DLD1 (cell line): ENCODE results near the gene FAM3A.
"Not testable (repeated sequence)": the region's sequence is repeated elsewhere in the genome, so short reads cannot be mapped to it uniquely, and the experiment has no call there.

Experiments used
- in situ Hi-C: cut with HindIII; loops from 2 replicates; pipeline ENCODE4 v1.10.0; 2017; ENCODE audit warnings: low sequenced_read_pairs

FAM3A gene, protein sequence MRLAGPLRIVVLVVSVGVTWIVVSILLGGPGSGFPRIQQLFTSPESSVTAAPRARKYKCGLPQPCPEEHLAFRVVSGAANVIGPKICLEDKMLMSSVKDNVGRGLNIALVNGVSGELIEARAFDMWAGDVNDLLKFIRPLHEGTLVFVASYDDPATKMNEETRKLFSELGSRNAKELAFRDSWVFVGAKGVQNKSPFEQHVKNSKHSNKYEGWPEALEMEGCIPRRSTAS

GRCh38 chrX:154515966-154516655, at the start of gene FAM3A:
Gene FAM3A (minus strand): TSS chrX:154516232. CDS start chrX:154515772, 460 bp downstream.
- in situ Hi-C loops: no loop called here

- in situ Hi-C loops: not testable (repeated sequence)
Measured at GRCh38 chrX:154562295-154562694, 46.3 kb upstream of the FAM3A start.

- in situ Hi-C loops: not testable (repeated sequence)
Measured at GRCh38 chrX:154560326-154560725, 44.3 kb upstream of the FAM3A start.

DNA sequence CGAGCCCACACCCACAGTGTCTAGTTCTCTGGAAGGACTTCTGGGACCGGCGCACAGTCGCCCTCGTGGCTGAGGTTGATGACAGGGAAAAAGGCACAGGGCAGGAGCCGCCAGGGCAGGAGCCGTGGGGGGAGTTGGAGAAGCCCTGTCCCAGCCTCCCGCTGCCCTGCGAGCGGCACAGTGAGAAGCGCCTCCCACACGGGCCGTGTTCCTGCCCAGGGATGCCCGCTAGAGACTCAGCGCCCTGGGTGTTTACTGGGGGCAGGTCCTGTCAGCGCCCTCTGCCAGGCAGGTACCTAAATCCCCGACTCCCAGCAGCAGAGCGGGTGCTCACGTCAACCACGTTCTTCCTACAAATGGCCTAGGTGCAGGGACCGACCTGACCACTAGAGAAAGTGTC, 42.9 kb upstream of the FAM3A start:
- in situ Hi-C loops: not testable (repeated sequence)

DNA sequence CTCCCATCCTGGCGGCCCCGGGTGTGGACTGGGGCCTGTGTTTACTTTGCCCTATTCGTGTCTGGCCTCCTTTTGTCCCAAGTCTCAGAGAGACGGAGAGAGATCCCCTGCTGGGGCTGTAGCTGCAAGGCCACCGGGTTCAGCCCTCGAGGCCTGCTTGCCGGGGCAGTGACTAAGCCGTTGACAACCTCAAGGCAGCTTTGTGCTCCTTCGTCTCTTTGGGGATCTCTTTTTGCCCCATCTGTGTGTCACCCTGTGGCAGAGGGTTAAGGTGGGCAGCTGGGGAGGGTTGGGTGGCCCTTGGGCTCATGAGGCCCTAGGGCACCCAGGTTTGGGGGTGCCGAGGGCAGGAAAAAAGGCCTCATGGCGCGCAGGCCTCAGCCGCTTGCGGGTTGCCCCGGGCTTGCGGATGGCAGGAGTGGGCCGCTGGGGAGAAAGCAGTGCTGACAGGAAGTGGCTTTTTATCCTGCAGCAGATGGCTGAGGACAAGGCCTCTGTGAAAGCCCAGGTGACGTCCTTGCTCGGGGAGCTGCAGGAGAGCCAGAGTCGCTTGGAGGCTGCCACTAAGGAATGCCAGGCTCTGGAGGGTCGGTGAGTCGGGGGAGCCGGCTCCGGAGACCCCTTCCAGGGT, 42.1 kb upstream of the FAM3A start:
- in situ Hi-C loops: not testable (repeated sequence)

DNA sequence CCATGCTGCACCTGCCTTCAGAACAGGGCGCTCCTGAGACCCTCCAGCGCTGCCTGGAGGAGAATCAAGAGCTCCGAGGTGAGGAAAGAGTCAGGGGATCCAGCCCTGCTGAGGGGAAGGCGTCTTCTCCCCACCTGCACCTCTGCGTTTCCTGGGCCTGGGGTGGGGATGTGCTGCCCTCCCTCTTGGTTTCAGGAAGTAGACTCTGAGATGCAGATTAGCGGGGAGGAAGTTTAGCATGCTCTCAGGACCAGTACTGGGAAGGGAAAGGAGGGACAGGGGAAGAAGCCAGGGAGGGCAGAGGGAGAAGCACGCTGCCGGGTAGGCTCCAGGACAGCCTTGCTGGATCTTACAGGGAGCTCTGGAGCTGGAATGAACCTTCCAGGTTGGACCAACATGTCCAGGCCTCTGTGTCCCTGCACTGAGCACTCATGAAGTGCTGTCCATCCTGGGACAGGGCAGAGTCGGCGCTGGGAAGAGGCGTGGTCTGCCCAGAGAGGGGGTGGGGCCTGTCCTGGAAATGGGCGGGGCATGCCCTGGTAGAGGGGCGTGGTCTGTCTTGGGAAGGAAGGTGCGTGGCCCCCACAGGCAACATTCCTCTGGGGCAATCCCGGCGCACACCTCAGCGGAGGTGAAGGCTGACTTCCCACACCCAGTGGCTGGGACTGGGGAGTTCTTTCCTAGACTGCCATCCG, 36.2 kb upstream of the FAM3A start:
- in situ Hi-C loops: not testable (repeated sequence)

- in situ Hi-C loops: no loop called here
Measured at GRCh38 chrX:154549766-154550165, 33.7 kb upstream of the FAM3A start.

DNA sequence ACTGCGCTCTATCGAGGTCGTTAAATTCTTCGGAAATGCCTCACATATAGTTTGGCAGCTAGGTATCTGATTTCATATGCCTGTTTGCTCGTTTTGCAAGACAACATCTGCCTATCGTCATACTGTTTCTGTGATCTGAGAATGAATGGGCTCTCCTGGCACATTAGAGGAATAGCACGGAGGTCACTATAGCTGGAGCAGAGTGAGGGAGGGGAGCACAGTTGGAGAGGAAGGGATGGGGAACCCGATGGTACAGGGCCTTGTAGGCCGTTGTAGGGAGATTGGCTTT, 31.9 kb upstream of the FAM3A start:
- in situ Hi-C loops: no loop called here

DNA sequence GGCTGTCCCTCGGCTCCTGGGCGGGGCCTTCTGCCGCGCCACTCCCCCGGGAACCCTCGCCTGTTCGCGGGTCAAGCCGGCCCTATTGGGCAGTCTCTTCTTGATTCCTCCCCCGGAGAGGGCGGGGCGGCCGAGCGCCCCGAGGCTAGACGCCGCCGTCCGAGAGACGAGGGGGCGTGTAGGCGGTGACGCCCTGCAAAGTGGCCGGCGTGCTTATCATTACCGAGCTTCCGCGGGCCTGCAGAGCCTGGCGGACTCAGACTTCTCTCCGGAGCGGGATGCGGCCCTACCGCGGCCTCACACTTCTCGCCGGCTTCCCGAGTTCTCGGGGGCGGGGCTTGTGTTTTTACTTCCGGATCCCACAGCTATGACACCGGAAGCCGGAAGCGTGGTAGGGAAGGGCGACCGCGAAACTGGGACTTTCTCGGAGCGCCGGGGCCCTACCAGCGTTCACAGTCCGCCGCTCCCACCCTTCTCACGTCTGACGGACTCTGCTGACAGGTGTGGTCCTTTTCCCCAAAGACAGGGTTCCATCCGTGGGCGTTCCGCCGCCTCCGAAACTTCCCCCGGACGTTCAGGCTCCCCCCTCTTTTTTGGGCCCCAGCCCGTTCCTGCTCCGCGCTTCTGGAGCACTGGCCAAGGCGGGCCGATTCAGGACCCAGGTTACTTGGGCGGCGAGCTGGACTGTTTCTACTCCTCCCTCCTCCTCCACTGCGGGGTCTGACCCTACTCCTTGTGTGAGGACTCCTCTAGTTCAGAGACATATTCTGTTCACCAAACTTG, 31.4 kb upstream of the FAM3A start, which contains the start of gene IKBKG:
TSS of gene IKBKG (plus strand) at position 376 of the 783 bp plus-strand sequence. CDS start 4,383 bp downstream, outside the sequence.
- in situ Hi-C loops: no loop called here

GRCh38 chrX:154546354-154547244, 30.6 kb upstream of the FAM3A start, which contains the start of gene G6PD:
Gene G6PD (minus strand): TSS chrX:154546846. CDS start chrX:154546155, 691 bp downstream.
- in situ Hi-C loops: no loop called here

DNA sequence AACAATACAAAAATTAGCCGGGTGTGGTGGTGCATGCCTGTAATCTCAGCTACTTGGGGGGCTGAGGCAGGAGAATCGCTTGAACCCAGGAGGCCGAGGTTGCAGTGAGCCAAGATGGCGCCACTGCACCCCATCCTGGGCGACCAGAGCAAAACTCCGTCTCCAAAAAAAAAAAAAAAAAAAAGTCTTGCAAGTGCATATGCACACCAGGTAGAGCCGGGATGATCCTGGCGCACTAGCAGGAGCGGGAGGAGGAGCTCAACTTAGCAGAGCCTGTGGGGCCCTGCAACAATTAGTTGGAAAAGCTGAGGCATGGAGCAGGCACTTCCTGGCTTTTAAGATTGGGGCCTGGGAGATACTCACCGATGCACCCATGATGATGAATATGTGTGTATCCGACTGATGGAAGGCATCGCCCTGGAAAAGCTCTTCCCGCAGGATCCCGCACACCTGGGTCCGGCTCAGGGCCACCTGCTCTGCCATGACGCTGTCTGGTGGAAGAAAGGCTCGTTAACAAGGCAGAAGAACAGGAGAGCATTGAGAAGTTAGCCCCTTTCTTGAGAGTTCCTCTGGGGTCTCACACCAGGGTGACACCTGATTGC, 29.7 kb upstream of the FAM3A start:
- in situ Hi-C loops: no loop called here

DNA sequence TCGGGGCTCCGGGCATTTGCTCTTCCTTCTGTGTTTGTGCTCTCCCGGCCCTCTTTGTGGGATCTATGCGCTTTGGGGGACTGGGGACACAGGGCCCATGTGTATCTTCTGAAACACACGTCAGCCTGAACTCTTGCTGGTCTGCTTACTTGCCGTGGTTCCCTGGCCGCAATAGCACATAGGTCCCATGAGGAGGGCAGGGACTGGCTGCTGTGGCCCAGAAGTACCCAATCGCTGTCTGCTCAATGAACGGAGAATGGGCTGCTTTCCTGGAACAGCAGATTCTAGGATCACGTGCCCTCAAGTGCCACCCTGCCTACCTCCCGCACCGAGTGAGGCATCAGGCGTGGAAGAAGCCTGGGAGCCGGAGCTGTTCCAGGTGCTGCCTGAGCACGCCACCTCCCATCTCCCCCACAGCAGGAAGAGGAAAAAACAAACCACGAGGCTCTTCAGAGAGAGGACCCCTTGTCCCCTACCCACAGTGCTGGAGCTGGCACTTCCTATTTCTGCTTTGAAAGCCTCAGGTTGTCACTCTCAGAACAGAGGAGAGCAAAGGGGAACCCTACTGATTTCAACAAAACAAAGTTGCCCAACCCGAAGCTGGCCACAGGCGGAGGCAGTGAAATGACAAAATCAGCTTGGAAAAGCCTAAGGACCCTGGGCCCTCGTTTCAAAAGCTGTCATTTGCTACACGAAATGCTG, 26.8 kb upstream of the FAM3A start:
- in situ Hi-C loops: no loop called here

DNA sequence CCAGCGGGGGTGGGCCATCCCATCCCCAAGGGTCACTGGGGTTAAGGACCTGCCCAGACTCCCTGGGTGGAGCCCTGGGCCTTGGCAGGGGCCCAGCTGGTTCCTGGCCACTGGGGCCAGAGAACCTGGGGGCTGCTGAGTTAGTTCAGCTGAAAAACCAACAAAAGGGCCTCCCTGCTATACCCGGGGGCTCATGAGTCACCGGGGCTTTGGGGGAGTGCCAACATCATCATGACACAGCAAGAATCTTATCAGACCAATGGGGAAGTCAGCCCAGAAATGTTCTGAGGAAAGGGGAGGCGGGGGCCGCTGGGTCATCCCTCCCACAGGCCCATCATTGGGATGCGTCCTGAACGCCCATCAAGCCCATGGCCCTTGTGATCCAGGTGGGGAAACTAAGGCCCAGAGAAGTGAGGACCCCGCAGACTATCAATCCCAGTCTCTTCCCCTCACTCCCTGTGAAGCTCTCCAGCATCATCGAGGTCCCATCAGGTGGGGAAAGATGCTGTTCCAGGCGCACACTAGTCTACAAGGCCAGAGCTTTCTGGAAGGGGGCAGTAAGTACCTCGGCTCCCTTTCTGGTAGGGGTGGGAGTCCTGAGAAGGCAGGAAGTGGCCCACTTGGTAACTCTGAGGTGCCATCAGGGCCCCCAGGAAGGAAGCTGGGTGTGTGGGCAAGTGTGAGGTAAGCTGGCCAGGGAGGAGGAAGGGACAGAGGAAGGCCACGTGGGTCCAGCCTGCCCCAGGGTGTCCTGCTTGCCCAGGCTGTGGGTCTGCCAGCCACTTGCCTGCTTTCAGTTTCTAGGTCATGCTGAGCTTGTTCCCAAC, 26.1 kb upstream of the FAM3A start:
- in situ Hi-C loops: no loop called here

DNA sequence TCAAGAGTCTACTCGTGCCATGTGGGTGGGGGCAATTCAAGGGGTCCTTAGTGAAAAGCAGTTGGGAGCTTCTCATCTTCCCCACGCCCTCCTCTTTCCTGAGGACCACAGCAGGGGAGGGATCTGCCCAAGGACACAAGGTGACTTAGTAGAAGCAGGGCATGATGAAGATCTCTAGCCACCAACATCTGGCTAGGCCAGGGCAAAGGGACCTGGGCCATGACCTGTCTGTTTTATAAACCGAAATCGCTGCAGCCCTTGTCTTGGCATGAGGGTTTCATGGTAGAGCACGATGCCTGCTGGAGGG, 25.5 kb upstream of the FAM3A start:
- in situ Hi-C loops: no loop called here

- in situ Hi-C loops: no loop called here
Measured at GRCh38 chrX:154540897-154541535, 25.0 kb upstream of the FAM3A start.

GRCh38 chrX:154540365-154540764, 24.3 kb upstream of the FAM3A start:
- in situ Hi-C loops: not testable (repeated sequence)

DNA sequence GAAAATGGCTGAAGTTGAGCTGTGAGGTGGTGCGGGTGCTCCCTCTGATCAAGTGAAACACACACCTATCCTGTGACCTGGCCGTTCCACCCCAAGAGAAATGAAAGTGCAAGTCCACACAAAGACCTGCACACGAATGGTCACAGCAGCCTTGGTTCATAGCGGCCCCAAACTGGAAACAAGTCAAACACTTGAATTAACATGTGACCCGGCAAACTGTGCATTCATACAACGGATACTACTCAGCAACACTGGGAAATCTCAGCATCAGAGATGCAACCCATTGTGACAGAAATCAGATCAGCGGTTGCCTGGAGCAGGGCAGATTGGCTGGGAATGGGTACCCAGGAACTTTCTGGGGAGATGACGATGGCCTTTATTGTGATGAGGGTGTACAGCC, 23.0 kb upstream of the FAM3A start:
- in situ Hi-C loops: no loop called here

DNA sequence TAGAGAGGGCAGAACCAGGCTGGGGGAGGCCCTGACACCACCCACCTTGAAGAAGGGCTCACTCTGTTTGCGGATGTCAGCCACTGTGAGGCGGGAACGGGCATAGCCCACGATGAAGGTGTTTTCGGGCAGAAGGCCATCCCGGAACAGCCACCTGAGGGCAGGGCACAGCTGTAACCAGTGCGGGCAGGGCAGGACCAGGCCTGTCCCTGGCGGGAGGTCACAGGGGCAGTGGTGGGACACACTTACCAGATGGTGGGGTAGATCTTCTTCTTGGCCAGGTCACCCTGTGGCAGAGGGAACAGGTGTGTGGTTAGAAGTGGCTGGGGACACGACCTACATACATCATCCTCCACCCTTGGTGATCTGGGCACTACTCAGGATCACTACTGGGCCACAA, 19.9 kb upstream of the FAM3A start:
- in situ Hi-C loops: no loop called here
